HCT116 (cell line): ENCODE results near the gene CD22. TPM values are rescaled to one million over a fixed set of nuclear protein-coding genes. Genes with fewer than 3 reads are reported as not detected.

Source experiments
- ATAC-seq: fragments of 200-7000 bp; cut with Tn5 transposase; 2 replicates; pipeline ENCODE4 v1.9.1; 2020; ENCODE audit warnings: mild to moderate bottlenecking, moderate library complexity
- BruUV-seq: library from RNA; stranded (reverse); fragments of 400-500 nt; replicated peaks from 2 replicates; lab custom pipeline; 2021; lab: Mats Ljungman, UMichigan
- CTCF ChIA-PET: fragments of 300-600 bp; sonication (Branson Sonifier 250); formaldehyde crosslinking; loops from one replicate; lab custom pipeline; 2021; ENCODE audit warnings: antibody characterized with exemption; lab: Charles Lee
- POLR2A ChIA-PET: fragments of 300-600, 350-600 bp; sonication (Branson Sonifier 250); formaldehyde crosslinking; loops from one replicate; lab custom pipeline; 2021; ENCODE audit warnings: antibody characterized with exemption; lab: Charles Lee
- RAD21 ChIA-PET, 2 experiments: fragments of 300-600 bp; sonication (Branson Sonifier 250); formaldehyde crosslinking; loops; one replicate each; lab custom pipeline; 2023; ENCODE audit warnings: low total read pairs in 2 of 2; ENCODE audit not compliant: uncharacterized antibody in 2 of 2, unreplicated experiment in 2 of 2, low non-redundant PET in 1 of 2; lab: Charles Lee
- DNase-seq: peaks from one replicate; pipeline ENCODE4 v3.0.0-alpha.2; 2010; ENCODE audit warnings: low read depth, low spot score
- H2AFZ ChIP-seq: fragments of 200-600 bp; shearing (Covaris generic), sonication (generic); 2 replicates; pipeline ENCODE4 v1.6.1; 2017; ENCODE audit warnings: low read depth, mixed run types, mixed read lengths, antibody characterized with exemption, low read length; ENCODE audit not compliant: poor library complexity, severe bottlenecking
- H3K27ac ChIP-seq: 2 replicates; pipeline ENCODE4 v1.5.1; 2012; ENCODE audit warnings: low read depth, low read length
- H3K27me3 ChIP-seq: fragments of 200-600 bp; sonication (generic); 2 replicates; pipeline ENCODE4 v1.6.1; 2016; ENCODE audit warnings: mixed run types, low read length, mixed read lengths; ENCODE audit not compliant: insufficient read depth
- H3K36me3 ChIP-seq, 2 experiments: fragments of 200-500 bp in 1 of 2; fragments of 200-600 bp in 1 of 2; sonication (Bioruptor generic) in 1 of 2; sonication (generic) in 1 of 2; 2 replicates each; pipeline versions ENCODE4 v1.5.1 to v1.6.1; 2014 to 2016; ENCODE audit warnings: low read length in 2 of 2, inconsistent platforms in 1 of 2, mixed read lengths in 1 of 2, mixed run types in 1 of 2; ENCODE audit not compliant: insufficient read depth in 2 of 2, control insufficient read depth in 1 of 2
- H3K4me1 ChIP-seq, 2 experiments: fragments of 200-600 bp in 1 of 2; sonication (generic) in 1 of 2; 2 replicates each; pipeline versions ENCODE4 v1.5.1 to v1.6.1; 2012 to 2017; ENCODE audit warnings: low read length in 2 of 2, inconsistent platforms in 1 of 2, mild to moderate bottlenecking in 1 of 2, mixed read lengths in 1 of 2, mixed run types in 1 of 2, moderate library complexity in 1 of 2; ENCODE audit not compliant: insufficient read depth in 2 of 2, control insufficient read depth in 1 of 2
- H3K4me2 ChIP-seq: fragments of 200-600 bp; sonication (generic); 2 replicates; pipeline ENCODE4 v1.6.1; 2017; ENCODE audit warnings: mixed run types, low read length, mixed read lengths
- H3K4me3 ChIP-seq, 2 experiments: fragments of 200-600 bp in 1 of 2; sonication (generic) in 1 of 2; replicated peaks in 1 of 2; 2 replicates each; pipeline ENCODE4 v1.5.1; 2011 to 2016; ENCODE audit warnings: low read length in 2 of 2, control low read depth in 1 of 2, low read depth in 1 of 2, mild to moderate bottlenecking in 1 of 2, mixed read lengths in 1 of 2, mixed run types in 1 of 2
- H3K79me2 ChIP-seq: fragments of 200-600 bp; sonication (generic); 2 replicates; pipeline ENCODE4 v1.6.1; 2017; ENCODE audit warnings: mild to moderate bottlenecking, mixed run types, low read length, moderate library complexity, mixed read lengths; ENCODE audit not compliant: insufficient read depth
- H3K9ac ChIP-seq: fragments of 200-600 bp; sonication (generic); 2 replicates; pipeline ENCODE4 v1.6.1; 2016; ENCODE audit warnings: low read length, mixed read lengths
- H3K9me2 ChIP-seq: fragments of 200-600 bp; sonication (generic), shearing (Covaris generic); 2 replicates; pipeline ENCODE4 v1.6.1; 2017; ENCODE audit warnings: mixed run types, mild to moderate bottlenecking, moderate library complexity; ENCODE audit not compliant: insufficient read depth
- H3K9me3 ChIP-seq, 2 experiments: fragments of 200-500 bp in 1 of 2; fragments of 200-600 bp in 1 of 2; sonication (Bioruptor generic) in 1 of 2; sonication (generic) in 1 of 2; 2 replicates each; pipeline ENCODE4 v1.6.1; 2014 to 2017; ENCODE audit warnings: low read length in 2 of 2, mixed read lengths in 2 of 2, inconsistent platforms in 1 of 2, low read depth in 1 of 2, mild to moderate bottlenecking in 1 of 2, mixed run types in 1 of 2, moderate library complexity in 1 of 2; ENCODE audit not compliant: control insufficient read depth in 1 of 2, insufficient read depth in 1 of 2
- H4K20me1 ChIP-seq: fragments of 200-600 bp; sonication (generic), shearing (Covaris generic); 2 replicates; pipeline ENCODE4 v1.6.1; 2017; ENCODE audit warnings: mixed run types, mild to moderate bottlenecking, moderate library complexity; ENCODE audit not compliant: insufficient read depth
- CBX3 ChIP-seq: IDR thresholded peaks from 2 replicates; pipeline ENCODE4 v1.6.1; 2012; ENCODE audit warnings: low read depth
- CEBPB ChIP-seq: IDR thresholded peaks from 2 replicates; pipeline ENCODE4 v1.6.1; 2012; ENCODE audit warnings: low read depth
- EGR1 ChIP-seq: IDR thresholded peaks from 2 replicates; pipeline ENCODE4 v1.6.1; 2012; ENCODE audit warnings: low read depth
- ELF1 ChIP-seq: IDR thresholded peaks from 2 replicates; pipeline ENCODE4 v1.6.1; 2012; ENCODE audit warnings: low read depth, borderline replicate concordance
- EZH2 ChIP-seq: fragments of 200-600 bp; sonication (generic); IDR thresholded peaks from 2 replicates; pipeline ENCODE4 v1.6.1; 2017; ENCODE audit warnings: antibody characterized with exemption, mixed run types
- EZH2phosphoT487 ChIP-seq: fragments of 200-600 bp; IDR thresholded peaks from 2 replicates; pipeline ENCODE4 v1.6.1; 2018; ENCODE audit warnings: antibody characterized with exemption, borderline replicate concordance
- FOSL1 ChIP-seq: IDR thresholded peaks from 2 replicates; pipeline ENCODE4 v1.6.1; 2012; ENCODE audit warnings: low read depth
- JUND ChIP-seq: IDR thresholded peaks from 2 replicates; pipeline ENCODE4 v1.6.1; 2012
- POLR2A ChIP-seq: IDR thresholded peaks from 2 replicates; pipeline ENCODE4 v1.7.0; 2011; ENCODE audit warnings: borderline replicate concordance; ENCODE audit not compliant: insufficient read depth, insufficient read length; ENCODE audit errors: extremely low read depth
- POLR2AphosphoS5 ChIP-seq: IDR thresholded peaks from 2 replicates; pipeline ENCODE4 v1.6.1; 2011; ENCODE audit warnings: mild to moderate bottlenecking, low read depth, low read length, moderate library complexity
- SP1 ChIP-seq: IDR thresholded peaks from 2 replicates; pipeline ENCODE4 v1.6.1; 2012; ENCODE audit warnings: low read depth
- SRF ChIP-seq: IDR thresholded peaks from 2 replicates; pipeline ENCODE4 v1.6.1; 2012; ENCODE audit warnings: low read depth
- ZFX ChIP-seq: fragments of 450-650 bp; IDR thresholded peaks from 2 replicates; pipeline ENCODE4 v1.6.1; 2017
- ZNF274 ChIP-seq: fragments of 200-500 bp; sonication (Bioruptor generic); IDR thresholded peaks from 2 replicates; pipeline ENCODE4 v1.6.1; 2014; ENCODE audit warnings: mild to moderate bottlenecking, low read depth, low read length, inconsistent platforms
- intact Hi-C: fragments of 100-400 bp; cut with micrococcal nuclease; formaldehyde crosslinking; loops from 2 replicates; pipeline ENCODE4 v1.10.0; 2022
- total RNA-seq: library from RNA; stranded (reverse); gene quantifications from one replicate; pipeline ENCODE4 v1.2.1, GENCODE V29; 2021; ENCODE audit not compliant: unreplicated experiment
- TF ChIP-seq, protein P1 (sequence below): IDR thresholded peaks from 2 replicates; pipeline ENCODE4 v1.6.1; 2012
- TF ChIP-seq, protein P2 (sequence below): IDR thresholded peaks from 2 replicates; pipeline ENCODE4 v1.6.1; 2012
- TF ChIP-seq, protein P3 (sequence below): IDR thresholded peaks from 2 replicates; pipeline ENCODE4 v1.6.1; 2012; ENCODE audit warnings: low read depth

Gene CD22
- total RNA-seq, 1 experiment from 2014 or later, result 7.0 TPM

DNA sequence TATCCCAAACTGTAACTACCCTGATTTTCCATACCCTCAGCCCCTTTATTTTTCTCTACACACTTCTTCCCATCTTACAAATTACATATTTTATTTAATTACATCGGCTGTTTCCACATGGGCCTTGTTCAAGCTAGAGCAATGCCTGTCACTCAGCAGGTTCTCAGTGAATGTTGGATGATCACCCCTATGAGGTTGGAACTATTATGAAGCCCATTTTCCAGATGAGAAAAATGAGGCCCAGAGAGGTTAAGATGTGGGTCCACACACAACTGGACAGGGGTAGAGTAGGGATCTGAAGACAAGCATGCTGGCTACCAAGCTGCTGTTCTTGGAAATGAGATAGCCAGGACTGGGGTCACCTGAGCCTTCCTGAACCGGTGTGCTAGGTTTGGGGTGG is 27.0 kb upstream of the CD22 start:
- Histone ChIP-seq H3K79me2 (no peaks in the 10 kb centered on the region), H3K27me3 (no peaks in the 10 kb centered on the region), H2AFZ (no peak overlapping the region), H3K36me3 (no peaks in the 10 kb centered on the region), H3K27ac (no peak overlapping the region), H3K4me3 (no peak overlapping the region), H3K9ac (no peak overlapping the region), H3K9me3 (peaks cover 0 to 6% of the 10 kb centered on the region in 2 experiments; a peak in 1 of 4 replicates), H3K4me2 (no peak overlapping the region), H3K4me1 (no peaks in the 10 kb centered on the region; a peak in 1 of 4 replicates), H4K20me1 (no peaks in the 10 kb centered on the region), H3K9me2 (no peaks in the 10 kb centered on the region)
- TF ChIP-seq EZH2phosphoT487, result no peak
- TF ChIP-seq ELF1, result no peak
- no peak for TF ChIP-seq EZH2
- TF ChIP-seq SRF, result no peak
- no peak for TF ChIP-seq ZFX
- no peak for TF ChIP-seq POLR2A
- TF ChIP-seq, protein P1, sequence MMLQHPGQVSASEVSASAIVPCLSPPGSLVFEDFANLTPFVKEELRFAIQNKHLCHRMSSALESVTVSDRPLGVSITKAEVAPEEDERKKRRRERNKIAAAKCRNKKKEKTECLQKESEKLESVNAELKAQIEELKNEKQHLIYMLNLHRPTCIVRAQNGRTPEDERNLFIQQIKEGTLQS, result no peak
- TF ChIP-seq EGR1, result no peak
- TF ChIP-seq JUND, result no peak
- TF ChIP-seq CBX3, result no peak
- TF ChIP-seq CEBPB, result no peak
- no peak for TF ChIP-seq SP1
- TF ChIP-seq, protein P2, sequence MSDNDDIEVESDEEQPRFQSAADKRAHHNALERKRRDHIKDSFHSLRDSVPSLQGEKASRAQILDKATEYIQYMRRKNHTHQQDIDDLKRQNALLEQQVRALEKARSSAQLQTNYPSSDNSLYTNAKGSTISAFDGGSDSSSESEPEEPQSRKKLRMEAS, result no peak
- TF ChIP-seq ZNF274, result no peak
- BruUV-seq, result no TSS peak
- CTCF ChIA-PET, result no interaction called here
- RAD21 ChIA-PET, result no interaction called here
- POLR2A ChIA-PET, result no interaction called here
- intact Hi-C loops, result no loop called here
- ATAC-seq, result no peak
- DNase-seq, result no peak

DNA sequence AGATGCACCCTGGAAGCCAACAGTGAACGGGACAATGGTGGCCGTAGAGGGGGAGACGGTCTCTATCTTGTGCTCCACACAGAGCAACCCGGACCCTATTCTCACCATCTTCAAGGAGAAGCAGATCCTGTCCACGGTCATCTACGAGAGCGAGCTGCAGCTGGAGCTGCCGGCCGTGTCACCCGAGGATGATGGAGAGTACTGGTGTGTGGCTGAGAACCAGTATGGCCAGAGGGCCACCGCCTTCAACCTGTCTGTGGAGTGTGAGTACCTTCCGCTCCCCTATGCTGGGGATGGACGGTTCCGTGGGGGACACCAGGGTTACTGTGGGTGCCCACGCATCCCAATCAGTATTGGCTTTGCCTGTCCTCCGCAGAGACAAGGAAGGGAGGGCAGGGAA is 26.5 kb upstream of the CD22 start:
- H3K4me2 ChIP-seq, result no peak overlapping the region
- ATAC-seq (no peak), DNase-seq (no peak)
- no peak overlapping the region for H3K4me3 ChIP-seq
- peaks cover 0 to 6% of the 10 kb centered on the region in 2 experiments; a peak in 1 of 4 replicates for H3K9me3 ChIP-seq
- CTCF ChIA-PET, result no interaction called here
- RAD21 ChIA-PET, result no interaction called here
- H3K9me2 ChIP-seq, result no peaks in the 10 kb centered on the region
- H4K20me1 ChIP-seq, result no peaks in the 10 kb centered on the region
- H3K27ac ChIP-seq, result no peak overlapping the region
- H3K36me3 ChIP-seq, result no peaks in the 10 kb centered on the region
- TF ChIP-seq POLR2AphosphoS5 (no peak), CBX3 (no peak), ELF1 (no peak), SP1 (no peak), FOSL1 (no peak), ZFX (no peak)
- TF ChIP-seq, protein P3, sequence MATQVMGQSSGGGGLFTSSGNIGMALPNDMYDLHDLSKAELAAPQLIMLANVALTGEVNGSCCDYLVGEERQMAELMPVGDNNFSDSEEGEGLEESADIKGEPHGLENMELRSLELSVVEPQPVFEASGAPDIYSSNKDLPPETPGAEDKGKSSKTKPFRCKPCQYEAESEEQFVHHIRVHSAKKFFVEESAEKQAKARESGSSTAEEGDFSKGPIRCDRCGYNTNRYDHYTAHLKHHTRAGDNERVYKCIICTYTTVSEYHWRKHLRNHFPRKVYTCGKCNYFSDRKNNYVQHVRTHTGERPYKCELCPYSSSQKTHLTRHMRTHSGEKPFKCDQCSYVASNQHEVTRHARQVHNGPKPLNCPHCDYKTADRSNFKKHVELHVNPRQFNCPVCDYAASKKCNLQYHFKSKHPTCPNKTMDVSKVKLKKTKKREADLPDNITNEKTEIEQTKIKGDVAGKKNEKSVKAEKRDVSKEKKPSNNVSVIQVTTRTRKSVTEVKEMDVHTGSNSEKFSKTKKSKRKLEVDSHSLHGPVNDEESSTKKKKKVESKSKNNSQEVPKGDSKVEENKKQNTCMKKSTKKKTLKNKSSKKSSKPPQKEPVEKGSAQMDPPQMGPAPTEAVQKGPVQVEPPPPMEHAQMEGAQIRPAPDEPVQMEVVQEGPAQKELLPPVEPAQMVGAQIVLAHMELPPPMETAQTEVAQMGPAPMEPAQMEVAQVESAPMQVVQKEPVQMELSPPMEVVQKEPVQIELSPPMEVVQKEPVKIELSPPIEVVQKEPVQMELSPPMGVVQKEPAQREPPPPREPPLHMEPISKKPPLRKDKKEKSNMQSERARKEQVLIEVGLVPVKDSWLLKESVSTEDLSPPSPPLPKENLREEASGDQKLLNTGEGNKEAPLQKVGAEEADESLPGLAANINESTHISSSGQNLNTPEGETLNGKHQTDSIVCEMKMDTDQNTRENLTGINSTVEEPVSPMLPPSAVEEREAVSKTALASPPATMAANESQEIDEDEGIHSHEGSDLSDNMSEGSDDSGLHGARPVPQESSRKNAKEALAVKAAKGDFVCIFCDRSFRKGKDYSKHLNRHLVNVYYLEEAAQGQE, result no peak
- TF ChIP-seq, protein P1, result no peak
- no peaks in the 10 kb centered on the region for H3K79me2 ChIP-seq
- no peaks in the 10 kb centered on the region; a peak in 1 of 4 replicates for H3K4me1 ChIP-seq
- H3K27me3 ChIP-seq, result no peaks in the 10 kb centered on the region
- no peak overlapping the region for H3K9ac ChIP-seq
- no peak overlapping the region for H2AFZ ChIP-seq
- intact Hi-C loops, result no loop called here
- POLR2A ChIA-PET, result no interaction called here
- no TSS peak for BruUV-seq
